H1 (cell line): Measurements from ENCODE around the gene PCIF1. TPM values are rescaled to one million over a fixed set of nuclear protein-coding genes. Genes with fewer than 3 reads are reported as not detected.

ENCODE experiments used
- CTCF ChIA-PET: fragments of 300-600 bp; sonication (Branson Sonifier 250); formaldehyde crosslinking; loops from one replicate; lab custom pipeline; 2021; ENCODE audit not compliant: partially characterized antibody; lab: Charles Lee
- POLR2A ChIA-PET: fragments of 300-600 bp; sonication (Branson Sonifier 250); formaldehyde crosslinking; loops from one replicate; lab custom pipeline; 2021; ENCODE audit warnings: inconsistent platforms; ENCODE audit not compliant: partially characterized antibody; lab: Charles Lee
- DNase-seq, 2 experiments: peaks; one replicate each; pipeline versions ENCODE4 v3.0.0 to v3.0.0-alpha.2; 2010 to 2022; ENCODE audit warnings: low spot score in 2 of 2, low read depth in 1 of 2, mixed read lengths in 1 of 2
- FAIRE-seq: peaks from 2 replicates; lab custom pipeline; 2011; peaks lifted over from hg19 to GRCh38; lab: Jason Lieb, UNC
- H2AFZ ChIP-seq: 2 replicates; pipeline ENCODE4 v1.8.1; 2012; ENCODE audit warnings: low read length, inconsistent platforms
- H2AK5ac ChIP-seq: 2 replicates; pipeline ENCODE4 v1.6.1; 2013; ENCODE audit warnings: low read depth, low read length
- H2BK120ac ChIP-seq: replicated peaks from 2 replicates; pipeline ENCODE3; 2013; ENCODE audit warnings: low read depth, low read length, inconsistent platforms
- H2BK12ac ChIP-seq: 2 replicates; pipeline ENCODE4 v1.6.1; 2013; ENCODE audit warnings: low read depth, low read length
- H2BK15ac ChIP-seq: 2 replicates; pipeline ENCODE4 v1.6.1; 2013; ENCODE audit warnings: low read length
- H2BK20ac ChIP-seq: 2 replicates; pipeline ENCODE4 v1.6.1; 2013; ENCODE audit warnings: low read length
- H2BK5ac ChIP-seq: 2 replicates; pipeline ENCODE4 v1.6.1; 2013; ENCODE audit warnings: low read depth, low read length
- H3K14ac ChIP-seq: 2 replicates; pipeline ENCODE4 v1.6.1; 2013; ENCODE audit warnings: inconsistent platforms; ENCODE audit not compliant: insufficient read length
- H3K18ac ChIP-seq: 2 replicates; pipeline ENCODE4 v1.6.1; 2013; ENCODE audit warnings: low read length; ENCODE audit errors: extremely low read depth
- H3K23ac ChIP-seq: 2 replicates; pipeline ENCODE4 v1.6.1; 2013; ENCODE audit warnings: inconsistent platforms; ENCODE audit not compliant: insufficient read length
- H3K23me2 ChIP-seq: 2 replicates; pipeline ENCODE4 v1.6.1; 2013; ENCODE audit warnings: low read depth, low read length
- H3K27ac ChIP-seq: 2 replicates; pipeline ENCODE4 v1.6.1; 2011; ENCODE audit warnings: low read depth, low read length, inconsistent platforms
- H3K27me3 ChIP-seq, 4 experiments: replicated peaks in 1 of 4; 1 replicate in 1 of 4; 2 replicates in 3 of 4; pipeline versions ENCODE4 v1.6.1 to v1.8.1; 2011 to 2013; ENCODE audit warnings: low read length in 3 of 4, mild to moderate bottlenecking in 3 of 4, inconsistent platforms in 2 of 4, mixed read lengths in 2 of 4, moderate library complexity in 1 of 4; ENCODE audit not compliant: control insufficient read depth in 3 of 4, insufficient read depth in 3 of 4; ENCODE audit errors: extremely low read depth in 1 of 4
- H3K36me3 ChIP-seq, 4 experiments: 2 replicates each; pipeline versions ENCODE4 v1.6.1 to v1.8.1; 2011 to 2013; ENCODE audit warnings: mild to moderate bottlenecking in 4 of 4, low read length in 3 of 4, moderate library complexity in 2 of 4, control low read depth in 1 of 4, inconsistent platforms in 1 of 4; ENCODE audit not compliant: insufficient read depth in 4 of 4, control insufficient read depth in 2 of 4
- H3K4ac ChIP-seq: replicated peaks from 2 replicates; pipeline ENCODE3; 2013; ENCODE audit warnings: low read length, low read depth, mixed read lengths, inconsistent platforms; ENCODE audit not compliant: insufficient read length
- H3K4me1 ChIP-seq, 4 experiments: replicated peaks in 1 of 4; 1 replicate in 1 of 4; 2 replicates in 3 of 4; pipeline versions ENCODE4 v1.6.1 to v1.8.1; 2011 to 2013; ENCODE audit warnings: low read length in 3 of 4, inconsistent platforms in 2 of 4, mixed read lengths in 1 of 4; ENCODE audit not compliant: insufficient read depth in 4 of 4, control insufficient read depth in 3 of 4
- H3K4me2 ChIP-seq, 2 experiments: 2 replicates each; pipeline versions ENCODE4 v1.6.1 to v1.8.1; 2011 to 2013; ENCODE audit warnings: low read depth in 2 of 2, low read length in 2 of 2, control low read depth in 1 of 2, inconsistent platforms in 1 of 2, mild to moderate bottlenecking in 1 of 2; ENCODE audit not compliant: insufficient read depth in 1 of 2
- H3K4me3 ChIP-seq, 4 experiments: fragments of 200-600, 300-600 bp in 1 of 4; sonication (generic), shearing (Covaris generic), sonication (Bioruptor Twin) in 1 of 4; 2 replicates each; pipeline versions ENCODE4 v1.5.1 to v1.8.1; 2011 to 2016; ENCODE audit warnings: low read length in 4 of 4, low read depth in 3 of 4, control low read depth in 2 of 4, inconsistent platforms in 2 of 4, mild to moderate bottlenecking in 2 of 4, mixed read lengths in 1 of 4, moderate library complexity in 1 of 4; ENCODE audit not compliant: insufficient read depth in 2 of 4; ENCODE audit errors: extremely low read depth in 1 of 4
- H3K56ac ChIP-seq: replicated peaks from 2 replicates; pipeline ENCODE3; 2013; ENCODE audit warnings: low read depth, mild to moderate bottlenecking, mixed read lengths, low read length, inconsistent platforms; ENCODE audit not compliant: insufficient read length
- H3K79me1 ChIP-seq: 2 replicates; pipeline ENCODE4 v1.6.1; 2013; ENCODE audit warnings: low read depth, low read length, control low read depth
- H3K79me2 ChIP-seq, 2 experiments: 2 replicates each; pipeline versions ENCODE4 v1.6.1 to v1.8.1; 2012 to 2013; ENCODE audit warnings: low read length in 2 of 2, mild to moderate bottlenecking in 2 of 2, inconsistent platforms in 1 of 2; ENCODE audit not compliant: insufficient read depth in 2 of 2, control insufficient read depth in 1 of 2
- H3K9ac ChIP-seq, 4 experiments: replicated peaks in 1 of 4; 1 replicate in 1 of 4; 2 replicates in 3 of 4; pipeline versions ENCODE4 v1.6.1 to v1.8.1; 2011 to 2013; ENCODE audit warnings: low read depth in 3 of 4, low read length in 3 of 4, control low read depth in 2 of 4, mild to moderate bottlenecking in 2 of 4, moderate library complexity in 2 of 4, inconsistent platforms in 1 of 4; ENCODE audit errors: extremely low read depth in 1 of 4
- H3K9me3 ChIP-seq, 2 experiments: 2 replicates each; pipeline versions ENCODE4 v1.6.1 to v1.8.1; 2012 to 2013; ENCODE audit warnings: mild to moderate bottlenecking in 2 of 2, moderate library complexity in 2 of 2, control low read depth in 1 of 2, inconsistent platforms in 1 of 2, low read depth in 1 of 2, low read length in 1 of 2, mixed read lengths in 1 of 2; ENCODE audit not compliant: insufficient read depth in 2 of 2
- H4K20me1 ChIP-seq, 2 experiments: replicated peaks in 1 of 2; 2 replicates each; pipeline versions ENCODE3 to v1.8.1; 2011 to 2013; ENCODE audit warnings: inconsistent platforms in 2 of 2, low read length in 2 of 2, mild to moderate bottlenecking in 1 of 2; ENCODE audit not compliant: insufficient read depth in 2 of 2, control insufficient read depth in 1 of 2
- H4K5ac ChIP-seq: 2 replicates; pipeline ENCODE4 v1.6.1; 2013; ENCODE audit warnings: low read length, low read depth, mixed read lengths, inconsistent platforms; ENCODE audit not compliant: insufficient read length
- H4K8ac ChIP-seq: 2 replicates; pipeline ENCODE4 v1.8.0; 2013; ENCODE audit warnings: mild to moderate bottlenecking, moderate library complexity, low read length, inconsistent platforms; ENCODE audit not compliant: insufficient read depth; ENCODE audit errors: extremely low read depth
- H4K91ac ChIP-seq: replicated peaks from 2 replicates; pipeline ENCODE3; 2013; ENCODE audit warnings: low read length, mixed read lengths, inconsistent platforms; ENCODE audit not compliant: insufficient read length
- ATF3 ChIP-seq: IDR thresholded peaks from 2 replicates; pipeline ENCODE4 v1.6.1; 2011; ENCODE audit warnings: low read depth, mild to moderate bottlenecking, low read length; ENCODE audit not compliant: insufficient read depth
- BACH1 ChIP-seq: IDR thresholded peaks from 2 replicates; pipeline ENCODE4 v1.6.1; 2012; ENCODE audit warnings: low read length, improper control_type of control experiment
- CHD2 ChIP-seq: IDR thresholded peaks from 2 replicates; pipeline ENCODE4 v1.6.1; 2012; ENCODE audit warnings: low read length, improper control_type of control experiment
- HDAC2 ChIP-seq, 2 experiments: fragments of 300-600 bp in 1 of 2; sonication (generic) in 1 of 2; IDR thresholded peaks; 2 replicates each; pipeline ENCODE4 v1.6.1; 2011 to 2012; ENCODE audit warnings: low read depth in 2 of 2, low read length in 2 of 2, mild to moderate bottlenecking in 2 of 2, moderate library complexity in 2 of 2, borderline replicate concordance in 1 of 2, inconsistent platforms in 1 of 2
- JUN ChIP-seq: IDR thresholded peaks from 2 replicates; pipeline ENCODE4 v1.6.1; 2011; ENCODE audit warnings: low read depth, mild to moderate bottlenecking, improper control_type of control experiment, low read length
- MAX ChIP-seq: IDR thresholded peaks from 2 replicates; pipeline ENCODE4 v1.6.1; 2012; ENCODE audit warnings: inconsistent platforms
- NANOG ChIP-seq: IDR thresholded peaks from 2 replicates; pipeline ENCODE4 v1.6.1; 2011; ENCODE audit warnings: low read length, low read depth, mild to moderate bottlenecking, inconsistent platforms; ENCODE audit not compliant: insufficient read depth, poor library complexity, severe bottlenecking
- PHF8 ChIP-seq: fragments of 200-600 bp; sonication (generic); conservative IDR thresholded peaks from 2 replicates; pipeline ENCODE4 v1.7.1; 2012; ENCODE audit warnings: low read depth, mild to moderate bottlenecking, inconsistent platforms, low read length, moderate library complexity
- POU5F1 ChIP-seq: IDR thresholded peaks from 2 replicates; pipeline ENCODE4 v1.6.1; 2011; ENCODE audit warnings: low read depth, mild to moderate bottlenecking, low read length, moderate library complexity
- RBBP5 ChIP-seq: IDR thresholded peaks from 2 replicates; pipeline ENCODE4 v1.7.1; 2012; ENCODE audit warnings: low read depth, mild to moderate bottlenecking, inconsistent platforms, low read length, moderate library complexity, borderline replicate concordance
- SIX5 ChIP-seq: IDR thresholded peaks from 2 replicates; pipeline ENCODE4 v1.6.1; 2011; ENCODE audit warnings: mild to moderate bottlenecking, low read depth, low read length
- SP1 ChIP-seq: IDR thresholded peaks from 2 replicates; pipeline ENCODE4 v1.6.1; 2011; ENCODE audit warnings: low read depth, low read length
- SP4 ChIP-seq: IDR thresholded peaks from 2 replicates; pipeline ENCODE4 v1.6.1; 2012; ENCODE audit warnings: low read length, inconsistent platforms
- WGBS, 2 experiments: shearing (Covaris generic) in 1 of 2; methylation state at CpG; one replicate each; pipeline versions ENCODE4 v1.1.6 to v1.1.7; 2013 to 2015; ENCODE audit warnings: low lambda C conversion rate in 2 of 2, mixed read lengths in 2 of 2, inconsistent platforms in 1 of 2, low coverage in 1 of 2, missing lambda C conversion rate in 1 of 2; ENCODE audit not compliant: insufficient replicate concordance in 2 of 2, insufficient coverage in 1 of 2, insufficient read length in 1 of 2; ENCODE audit errors: extremely low coverage in 1 of 2, missing lambda C conversion rate in 1 of 2; 5-methylcytosine and 5-hydroxymethylcytosine counted together
- polyA plus RNA-seq, 7 experiments: library from polyadenylated mRNA; depleted of rRNA in 3 of 7; stranded (reverse) in 5 of 7; unstranded in 2 of 7; fragments of >200 nt in 5 of 7; fragments of 200-250 nt in 2 of 7; gene quantifications; 1 replicate in 5 of 7; 2 replicates in 1 of 7; 4 replicates in 1 of 7; pipeline versions ENCODE4 v1.2.1 to v1.2.3, GENCODE V29; 2011 to 2013; ENCODE audit warnings: missing spikeins in 2 of 7, mixed read lengths in 2 of 7
- total RNA-seq: library from RNA; stranded (reverse); fragmentation: NEBNext Ultra II Directional; extraction: Animal tissue kit (Norgen Biotek cat#: 25700); gene quantifications from 2 replicates; pipeline ENCODE4 v1.2.1, GENCODE V29; 2021

PCIF1 gene
- total and polyA plus RNA-seq, 2 of the 8 experiments (the other 6 are each of a cell fraction or from before 2014, with no cell fraction given), result 30.3 to 30.6 TPM

GRCh38 chr20:45945678-45946148 lies 11.2 kb downstream of the PCIF1 start:
- WGBS, 2 experiments, result 86% methylated on average over 13 of the region's 13 CpGs; no CpG with 5 or more reads in 1 of the 2 experiments
- no peak overlapping the region for H3K18ac ChIP-seq
- H2AFZ ChIP-seq, result no peak overlapping the region
- FAIRE-seq, result no peak
- no peaks in the 10 kb centered on the region for H3K23me2 ChIP-seq
- no peaks in the 10 kb centered on the region for H3K4me1 ChIP-seq
- no peaks in the 10 kb centered on the region; a peak in 1 of 7 replicates for H3K27me3 ChIP-seq
- no peak overlapping the region for H2BK5ac ChIP-seq
- DNase-seq, result no peak
- no peak overlapping the region for H4K8ac ChIP-seq
- H3K14ac ChIP-seq, result no peak overlapping the region
- H3K4me2 ChIP-seq, result no peak overlapping the region
- ChIA-PET CTCF (interaction anchor here (7.4 to 8.7 kb wide), 2 partner anchors 16 to 24 kb away, joined by 41 to 82 read pairs; no protein-coding TSS in a partner anchor), POLR2A (interaction anchor here (1.1 to 14.0 kb wide), 6 partner anchors 10 to 106 kb away, joined by 3 to 283 read pairs (median 8); partner anchors contain the start of genes PCIF1, PLTP and ZNF335)
- H3K9me3 ChIP-seq, result no peaks in the 10 kb centered on the region
- no peak overlapping the region for H2BK120ac ChIP-seq
- H3K79me2 ChIP-seq, result no peaks in the 10 kb centered on the region
- no peak overlapping the region for H3K27ac ChIP-seq
- H3K4ac ChIP-seq, result no peak overlapping the region
- H3K56ac ChIP-seq, result no peak overlapping the region
- no peak overlapping the region for H3K23ac ChIP-seq
- no peak overlapping the region for H2BK15ac ChIP-seq
- H3K4me3 ChIP-seq, result no peak overlapping the region
- no peak overlapping the region for H3K9ac ChIP-seq
- H4K5ac ChIP-seq, result no peak overlapping the region
- peaks cover 2 to 14% of the 10 kb centered on the region in 2 experiments for H4K20me1 ChIP-seq
- no peak overlapping the region for H2BK12ac ChIP-seq
- H3K79me1 ChIP-seq, result peaks cover 3% of the 10 kb centered on the region; the same call in 1 of the 2 replicates
- no peak overlapping the region for H2BK20ac ChIP-seq
- H3K36me3 ChIP-seq, result peaks cover 32 to 69% (median 59%) of the 10 kb centered on the region in 4 experiments
- no peak overlapping the region for H4K91ac ChIP-seq
- no peak overlapping the region for H2AK5ac ChIP-seq
- no peak for TF ChIP-seq PHF8
- TF ChIP-seq BACH1, result no peak
- TF ChIP-seq NANOG, result no peak
- no peak for TF ChIP-seq JUN
- no peak for TF ChIP-seq MAX
- no peak for TF ChIP-seq SP4
- TF ChIP-seq POU5F1, result no peak
- no peak for TF ChIP-seq HDAC2 (IDR thresholded peaks at IDR 0.05; ENCODE audit: borderline replicate concordance in 1 of 2, low read depth in 2 of 2, low read length in 2 of 2)
- TF ChIP-seq ATF3, result no peak
- TF ChIP-seq SIX5, result no peak
- no peak for TF ChIP-seq CHD2
- TF ChIP-seq SP1, result no peak
- no peak for TF ChIP-seq RBBP5
